ENCODE data around the gene PLB1.

DNA sequence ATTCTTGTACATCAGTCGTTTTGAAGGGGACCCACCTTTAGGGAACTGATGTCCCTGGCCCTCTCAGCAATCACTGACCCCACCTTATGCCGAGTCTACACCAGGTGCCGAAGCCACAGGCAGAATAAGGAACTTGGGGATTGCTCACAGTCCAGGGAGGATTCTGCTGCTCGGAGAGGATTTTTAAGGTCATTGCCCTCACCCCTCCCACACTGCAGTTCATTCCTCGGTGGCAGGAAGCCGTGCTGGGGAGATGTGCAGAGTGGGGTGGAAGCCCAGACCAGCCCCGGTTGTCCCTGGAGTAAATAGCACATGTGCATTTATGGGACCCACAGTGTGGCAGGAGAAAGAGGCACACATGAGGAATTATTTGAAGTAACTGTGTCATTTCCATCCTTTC lies 50.4 kb downstream of the PLB1 start:
- TF ChIP-seq, protein P1, sequence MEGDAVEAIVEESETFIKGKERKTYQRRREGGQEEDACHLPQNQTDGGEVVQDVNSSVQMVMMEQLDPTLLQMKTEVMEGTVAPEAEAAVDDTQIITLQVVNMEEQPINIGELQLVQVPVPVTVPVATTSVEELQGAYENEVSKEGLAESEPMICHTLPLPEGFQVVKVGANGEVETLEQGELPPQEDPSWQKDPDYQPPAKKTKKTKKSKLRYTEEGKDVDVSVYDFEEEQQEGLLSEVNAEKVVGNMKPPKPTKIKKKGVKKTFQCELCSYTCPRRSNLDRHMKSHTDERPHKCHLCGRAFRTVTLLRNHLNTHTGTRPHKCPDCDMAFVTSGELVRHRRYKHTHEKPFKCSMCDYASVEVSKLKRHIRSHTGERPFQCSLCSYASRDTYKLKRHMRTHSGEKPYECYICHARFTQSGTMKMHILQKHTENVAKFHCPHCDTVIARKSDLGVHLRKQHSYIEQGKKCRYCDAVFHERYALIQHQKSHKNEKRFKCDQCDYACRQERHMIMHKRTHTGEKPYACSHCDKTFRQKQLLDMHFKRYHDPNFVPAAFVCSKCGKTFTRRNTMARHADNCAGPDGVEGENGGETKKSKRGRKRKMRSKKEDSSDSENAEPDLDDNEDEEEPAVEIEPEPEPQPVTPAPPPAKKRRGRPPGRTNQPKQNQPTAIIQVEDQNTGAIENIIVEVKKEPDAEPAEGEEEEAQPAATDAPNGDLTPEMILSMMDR (IDR thresholded peaks at IDR 0.05), result no peak
- TF ChIP-seq CREB1 (CRISPR knock-in tag; IDR thresholded peaks at IDR 0.05) (no peak), CREM (CRISPR knock-in tag; IDR thresholded peaks at IDR 0.05) (no peak), TCF7 (CRISPR knock-in tag; IDR thresholded peaks at IDR 0.05; ENCODE audit: low read depth) (no peak), ZNF671 (CRISPR knock-in tag; IDR thresholded peaks at IDR 0.05) (no peak), GABPB1 (CRISPR knock-in tag; IDR thresholded peaks at IDR 0.05) (no peak), NFE2L1 (CRISPR knock-in tag; IDR thresholded peaks at IDR 0.05) (no peak), SP1 (CRISPR knock-in tag; conservative IDR thresholded peaks at IDR 0.05) (no peak), ETV6 (CRISPR knock-in tag; IDR thresholded peaks at IDR 0.05) (no peak), ZNF232 (CRISPR knock-in tag; IDR thresholded peaks at IDR 0.05) (no peak)
- TF ChIP-seq, protein P2, sequence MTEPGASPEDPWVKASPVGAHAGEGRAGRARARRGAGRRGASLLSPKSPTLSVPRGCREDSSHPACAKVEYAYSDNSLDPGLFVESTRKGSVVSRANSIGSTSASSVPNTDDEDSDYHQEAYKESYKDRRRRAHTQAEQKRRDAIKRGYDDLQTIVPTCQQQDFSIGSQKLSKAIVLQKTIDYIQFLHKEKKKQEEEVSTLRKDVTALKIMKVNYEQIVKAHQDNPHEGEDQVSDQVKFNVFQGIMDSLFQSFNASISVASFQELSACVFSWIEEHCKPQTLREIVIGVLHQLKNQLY (CRISPR knock-in tag; IDR thresholded peaks at IDR 0.05), result no peak
- TF ChIP-seq, protein P3, sequence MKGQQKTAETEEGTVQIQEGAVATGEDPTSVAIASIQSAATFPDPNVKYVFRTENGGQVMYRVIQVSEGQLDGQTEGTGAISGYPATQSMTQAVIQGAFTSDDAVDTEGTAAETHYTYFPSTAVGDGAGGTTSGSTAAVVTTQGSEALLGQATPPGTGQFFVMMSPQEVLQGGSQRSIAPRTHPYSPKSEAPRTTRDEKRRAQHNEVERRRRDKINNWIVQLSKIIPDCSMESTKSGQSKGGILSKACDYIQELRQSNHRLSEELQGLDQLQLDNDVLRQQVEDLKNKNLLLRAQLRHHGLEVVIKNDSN (CRISPR knock-in tag; IDR thresholded peaks at IDR 0.05), result no peak
- TF ChIP-seq, protein P4, sequence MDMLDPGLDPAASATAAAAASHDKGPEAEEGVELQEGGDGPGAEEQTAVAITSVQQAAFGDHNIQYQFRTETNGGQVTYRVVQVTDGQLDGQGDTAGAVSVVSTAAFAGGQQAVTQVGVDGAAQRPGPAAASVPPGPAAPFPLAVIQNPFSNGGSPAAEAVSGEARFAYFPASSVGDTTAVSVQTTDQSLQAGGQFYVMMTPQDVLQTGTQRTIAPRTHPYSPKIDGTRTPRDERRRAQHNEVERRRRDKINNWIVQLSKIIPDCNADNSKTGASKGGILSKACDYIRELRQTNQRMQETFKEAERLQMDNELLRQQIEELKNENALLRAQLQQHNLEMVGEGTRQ (CRISPR knock-in tag; IDR thresholded peaks at IDR 0.05), result no peak
- TF ChIP-seq, protein P5, sequence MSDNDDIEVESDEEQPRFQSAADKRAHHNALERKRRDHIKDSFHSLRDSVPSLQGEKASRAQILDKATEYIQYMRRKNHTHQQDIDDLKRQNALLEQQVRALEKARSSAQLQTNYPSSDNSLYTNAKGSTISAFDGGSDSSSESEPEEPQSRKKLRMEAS (CRISPR knock-in tag; IDR thresholded peaks at IDR 0.05), result no peak
